Cardiac septum (tissue), 1 donor: Measurements from ENCODE around the gene MSH3. TPM values are rescaled to one million over a fixed set of nuclear protein-coding genes. Genes with fewer than 3 reads are reported as not detected.
"Not testable (repeated sequence)": the region's sequence is repeated elsewhere in the genome, so short reads cannot be mapped to it uniquely, and the experiment has no call there.

Experiments used
- DNase-seq: peaks from one replicate; pipeline ENCODE4 v3.0.0-alpha.2; 2020; ENCODE audit warnings: low spot score
- intact Hi-C: fragments of 100-400 bp; cut with DNase I; formaldehyde crosslinking; loops from one replicate; pipeline ENCODE4 v1.14.0; 2022
- total RNA-seq: library from RNA; stranded (reverse); fragmentation: NEBNext Ultra II Directional; extraction: Animal tissue kit (Norgen Biotek cat#: 25700); gene quantifications from one replicate; pipeline ENCODE4 v1.2.1, GENCODE V29; 2021
- donor health status: DM: no; HTN: no; CAD: no.

MSH3 gene
- total RNA-seq, 1 donor from 2014 or later = 9.4 TPM

DNA sequence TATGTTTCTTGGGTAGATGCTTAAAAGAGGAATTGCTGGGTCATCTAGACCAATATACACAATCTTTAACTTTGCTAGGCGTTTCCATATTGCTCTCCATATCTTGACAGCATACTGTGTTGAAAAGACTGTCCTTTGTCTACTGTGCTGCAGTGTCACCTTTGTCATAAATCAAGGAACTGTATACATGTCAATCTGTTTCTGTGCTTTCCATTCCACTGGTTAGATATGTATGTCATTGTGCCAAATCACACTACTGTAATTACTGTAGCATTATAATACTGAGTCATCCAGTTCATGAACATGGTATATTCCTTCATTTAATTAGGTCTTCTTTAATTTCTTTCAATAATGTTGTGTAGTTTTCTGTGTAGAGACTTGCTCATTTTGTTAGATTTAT lies 156.0 kb downstream of the MSH3 start:
- intact Hi-C loops = no loop called here
- no peak for DNase-seq

DNA sequence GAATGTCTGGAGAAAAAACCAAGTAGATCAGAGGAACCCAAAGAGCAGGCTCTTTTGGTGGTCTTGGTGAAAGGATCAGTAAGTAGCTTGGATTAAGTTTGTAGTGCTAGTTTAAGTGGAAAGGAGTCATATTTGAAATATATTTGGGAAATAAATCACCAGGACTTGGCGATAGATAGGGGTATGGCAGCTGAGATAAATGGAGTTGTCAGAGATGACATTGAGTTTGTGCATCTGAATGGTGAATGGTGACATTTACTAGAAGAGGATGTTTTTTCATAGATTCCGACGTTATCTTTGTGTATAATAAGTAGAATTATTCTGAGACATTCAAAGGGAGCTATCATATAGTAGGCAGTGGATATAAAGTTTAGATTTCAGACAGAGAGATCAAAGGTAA lies 162.1 kb downstream of the MSH3 start:
- intact Hi-C loops = no loop called here

DNA sequence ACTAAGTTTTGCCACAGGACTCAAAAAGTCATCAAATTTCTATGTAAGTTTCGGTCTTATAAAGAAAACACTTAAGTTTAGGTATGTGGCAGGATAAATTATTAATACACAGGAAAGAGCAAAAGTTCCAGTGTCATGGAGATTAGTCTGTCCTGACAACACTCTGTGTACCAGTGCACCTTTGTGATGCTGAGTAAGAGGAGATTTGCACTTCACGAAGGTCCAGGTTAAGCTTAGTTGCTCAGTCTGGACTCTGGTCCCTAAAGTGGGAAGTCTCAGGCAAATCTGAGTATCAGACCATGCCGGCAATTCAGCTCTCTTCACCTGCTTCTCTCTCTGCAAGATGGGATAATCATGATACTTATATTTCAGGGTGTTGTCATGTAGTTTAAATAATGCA lies 166.2 kb downstream of the MSH3 start:
- intact Hi-C loops = no loop called here
- no peak for DNase-seq

More for the DNA sequence above, 162.1 kb downstream of the MSH3 start:
- no peak for DNase-seq

DNA sequence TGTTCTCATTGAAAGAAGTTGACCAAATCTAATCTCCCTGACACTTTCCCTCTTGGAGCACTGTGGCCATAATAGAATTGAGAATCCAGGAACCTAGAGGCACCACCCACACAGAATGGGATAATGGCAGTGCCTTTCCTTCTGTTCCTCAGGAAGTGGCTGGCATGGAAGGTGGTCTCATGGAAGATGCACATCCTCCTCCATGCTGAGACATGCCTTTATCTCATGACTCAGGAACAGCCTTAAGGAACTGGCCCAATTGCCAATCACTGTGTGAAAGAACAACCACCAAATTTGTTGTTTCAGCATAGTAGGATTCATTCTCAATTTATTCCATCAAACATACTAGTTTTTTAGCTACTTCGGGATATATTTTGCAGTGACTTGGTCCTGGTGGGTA lies 168.2 kb downstream of the MSH3 start:
- intact Hi-C loops = no loop called here
- DNase-seq = no peak

DNA sequence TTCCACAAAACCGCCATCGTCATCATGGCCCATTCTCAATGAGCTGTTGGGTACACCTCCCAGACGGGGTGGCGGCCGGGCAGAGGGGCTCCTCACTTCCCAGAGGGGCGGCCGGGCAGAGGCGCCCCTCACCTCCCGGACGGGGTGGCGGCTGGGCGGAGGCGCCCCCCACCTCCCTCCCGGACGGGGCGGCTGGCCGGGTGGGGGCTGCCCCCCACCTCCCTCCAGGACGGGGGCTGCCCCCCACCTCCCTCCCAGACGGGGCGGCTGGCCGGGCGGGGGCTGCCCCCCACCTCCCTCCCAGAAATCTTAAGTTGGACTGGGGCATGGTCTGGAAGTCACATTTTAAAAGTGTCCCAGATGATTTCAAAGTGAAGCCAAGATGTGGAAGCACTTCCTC lies 169.7 kb downstream of the MSH3 start:
- DNase-seq, intact Hi-C loops: not testable (repeated sequence)

DNA sequence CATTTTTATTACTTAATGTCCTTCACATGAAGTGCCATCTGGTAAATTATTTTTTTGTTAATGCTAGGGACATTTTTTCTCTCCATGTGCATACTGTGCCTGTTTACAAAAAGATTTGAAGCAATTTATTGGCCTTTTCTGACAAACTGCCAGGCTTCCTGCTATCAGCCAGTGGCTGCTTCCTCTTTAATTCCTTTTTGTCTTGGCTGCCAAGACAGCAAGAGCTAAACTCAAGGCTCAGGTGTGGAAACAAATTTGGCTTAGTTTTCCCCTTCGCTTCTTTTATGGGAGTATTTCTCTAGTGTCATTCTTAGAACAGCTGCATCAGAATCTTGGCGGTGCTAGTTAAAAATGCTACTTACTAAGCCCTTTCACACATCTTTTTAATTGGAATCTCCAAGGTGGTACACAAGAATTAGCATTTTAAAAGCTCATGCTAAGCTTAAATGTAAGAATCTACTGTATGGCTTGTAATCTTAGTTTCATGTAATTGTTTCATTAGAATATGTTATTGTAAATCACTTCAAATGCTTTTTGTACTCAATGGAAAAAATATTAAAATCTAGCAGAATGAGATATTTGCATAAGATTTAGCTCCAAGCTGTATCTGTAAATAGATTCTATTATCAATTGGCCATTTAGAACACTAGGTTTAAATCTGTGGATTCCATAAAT lies 171.5 kb downstream of the MSH3 start:
- intact Hi-C loops = no loop called here
- no peak for DNase-seq

DNA sequence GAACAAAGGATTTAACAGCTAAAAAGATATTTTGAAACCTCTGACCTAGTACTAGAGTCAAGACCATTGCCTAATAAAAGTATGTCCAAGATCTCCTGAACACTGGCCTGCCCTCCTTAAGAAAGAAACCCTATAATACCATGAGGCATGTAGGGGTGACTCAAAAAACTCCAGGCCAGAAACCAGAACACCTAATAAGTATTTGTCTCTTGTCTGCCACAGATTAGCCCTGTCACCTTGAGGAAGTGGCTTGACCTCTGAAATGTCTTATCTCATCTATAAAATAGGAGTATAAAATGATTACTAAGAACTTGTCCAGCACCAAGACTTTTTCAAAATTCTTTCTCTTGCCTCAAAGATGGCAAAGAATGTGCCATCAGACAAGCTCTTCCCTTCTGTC lies 180.3 kb downstream of the MSH3 start:
- no peak for DNase-seq
- intact Hi-C loops = no loop called here

DNA sequence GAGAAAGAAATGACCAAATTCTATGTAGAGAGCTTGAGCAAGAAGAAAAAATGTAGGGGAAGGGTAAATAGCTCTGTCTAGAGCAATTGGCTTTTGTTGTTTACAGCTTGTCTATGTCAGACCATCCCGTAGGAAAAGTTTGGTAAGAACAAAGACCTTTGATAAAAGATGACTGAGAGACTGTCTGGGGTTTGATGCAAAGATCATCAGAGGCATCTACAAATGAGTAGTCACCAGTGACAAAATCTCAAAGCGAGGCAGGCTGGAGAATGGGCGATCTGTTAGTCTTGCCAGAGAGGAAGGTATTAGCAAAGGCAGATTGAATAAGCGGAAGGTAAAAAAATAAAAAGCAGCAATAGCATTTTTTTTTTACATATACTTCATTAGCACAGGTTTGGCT lies 180.7 kb downstream of the MSH3 start:
- no peak for DNase-seq
- intact Hi-C loops = no loop called here

DNA sequence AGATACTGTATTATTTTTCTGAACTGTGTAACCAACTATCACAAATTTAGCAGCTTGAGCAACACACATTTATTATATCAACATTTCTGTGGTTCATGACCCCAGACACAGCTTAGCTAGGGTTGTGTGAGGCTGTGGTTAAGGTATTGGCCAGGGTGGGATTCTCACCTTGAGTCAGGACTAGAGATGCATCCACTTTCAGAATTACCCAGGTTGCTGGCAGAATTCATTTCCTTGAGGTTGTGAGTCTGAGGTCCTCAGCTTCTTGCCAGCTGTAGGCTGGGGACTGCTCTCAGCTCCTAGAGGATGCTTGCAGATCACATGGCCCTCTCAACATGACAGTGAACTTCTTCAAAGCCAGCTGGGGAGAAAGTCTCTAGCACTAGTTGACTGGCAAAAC lies 183.2 kb downstream of the MSH3 start:
- intact Hi-C loops = no loop called here
- no peak for DNase-seq

DNA sequence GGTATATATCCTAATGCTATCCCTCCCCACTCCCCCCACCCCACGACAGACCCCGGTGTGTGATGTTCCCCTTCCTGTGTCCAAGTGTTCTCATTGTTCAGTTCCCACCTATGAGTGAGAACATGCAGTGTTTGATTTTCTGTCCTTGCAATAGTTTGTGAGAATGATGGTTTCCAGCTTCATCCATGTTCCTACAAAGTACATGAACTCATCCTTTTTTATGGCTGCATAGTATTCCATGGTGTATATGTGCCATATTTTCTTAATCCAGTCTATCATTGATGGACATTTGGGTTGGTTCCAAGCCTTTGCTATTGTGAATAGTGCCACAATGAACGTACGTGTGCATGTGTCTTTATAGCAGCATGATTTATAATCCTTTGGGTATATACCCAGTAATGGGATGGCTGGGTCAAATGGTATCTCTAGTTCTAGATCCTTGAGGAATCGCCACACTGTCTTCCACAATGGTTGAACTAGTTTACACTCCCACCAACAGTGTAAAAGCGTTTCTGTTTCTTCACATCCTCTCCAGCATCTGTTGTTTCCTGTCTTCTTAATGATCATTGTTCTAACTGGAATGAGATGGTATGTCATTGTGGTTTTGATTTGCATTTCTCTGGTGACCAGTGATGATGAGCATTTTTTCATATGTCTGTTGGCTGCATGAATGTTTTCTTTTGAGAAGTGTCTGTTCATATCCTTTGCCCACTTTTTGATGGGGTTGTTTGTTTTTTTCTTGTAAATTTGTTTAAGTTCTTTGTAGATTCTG lies 186.8 kb downstream of the MSH3 start:
- intact Hi-C loops, DNase-seq: not testable (repeated sequence)

DNA sequence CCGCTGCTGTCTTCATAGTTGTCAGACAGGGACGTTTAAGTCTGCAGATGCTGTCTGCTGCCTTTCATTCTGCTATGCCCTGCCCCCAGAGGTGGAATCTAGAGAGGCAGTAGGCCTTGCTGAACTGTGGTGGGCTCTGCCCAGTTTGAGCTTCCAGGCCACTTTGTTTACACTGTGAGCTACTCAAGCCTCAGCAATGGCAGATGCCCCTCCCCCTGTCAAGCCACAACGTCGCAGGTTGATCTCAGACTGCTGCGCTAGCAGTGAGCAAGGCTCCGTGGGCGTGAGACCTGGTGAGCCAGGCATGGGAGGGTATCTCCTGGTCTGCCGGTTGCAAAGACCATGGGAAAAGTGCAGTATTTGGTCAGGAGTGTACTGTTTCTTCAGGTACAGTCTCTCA lies 192.0 kb downstream of the MSH3 start:
- DNase-seq, intact Hi-C loops: not testable (repeated sequence)

DNA sequence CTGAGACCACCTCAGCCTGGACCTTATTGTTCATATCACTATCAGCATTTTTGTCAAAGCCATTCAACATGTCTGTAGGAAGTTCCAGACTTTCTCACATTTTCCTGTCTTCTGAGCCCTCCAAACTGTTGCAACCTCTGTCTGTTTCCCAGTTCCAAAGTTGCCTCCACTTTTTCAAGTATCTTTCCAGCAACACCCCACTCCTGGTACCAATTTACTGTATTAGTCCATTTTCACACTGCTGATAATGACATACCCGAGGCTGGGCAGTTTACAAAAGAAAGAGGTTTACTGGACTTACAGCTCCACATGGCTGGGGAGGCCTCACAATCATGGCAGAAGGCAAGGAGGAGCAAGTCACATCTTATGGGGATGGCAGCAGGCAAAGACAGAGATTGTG lies 195.7 kb downstream of the MSH3 start:
- intact Hi-C loops, DNase-seq: not testable (repeated sequence)

DNA sequence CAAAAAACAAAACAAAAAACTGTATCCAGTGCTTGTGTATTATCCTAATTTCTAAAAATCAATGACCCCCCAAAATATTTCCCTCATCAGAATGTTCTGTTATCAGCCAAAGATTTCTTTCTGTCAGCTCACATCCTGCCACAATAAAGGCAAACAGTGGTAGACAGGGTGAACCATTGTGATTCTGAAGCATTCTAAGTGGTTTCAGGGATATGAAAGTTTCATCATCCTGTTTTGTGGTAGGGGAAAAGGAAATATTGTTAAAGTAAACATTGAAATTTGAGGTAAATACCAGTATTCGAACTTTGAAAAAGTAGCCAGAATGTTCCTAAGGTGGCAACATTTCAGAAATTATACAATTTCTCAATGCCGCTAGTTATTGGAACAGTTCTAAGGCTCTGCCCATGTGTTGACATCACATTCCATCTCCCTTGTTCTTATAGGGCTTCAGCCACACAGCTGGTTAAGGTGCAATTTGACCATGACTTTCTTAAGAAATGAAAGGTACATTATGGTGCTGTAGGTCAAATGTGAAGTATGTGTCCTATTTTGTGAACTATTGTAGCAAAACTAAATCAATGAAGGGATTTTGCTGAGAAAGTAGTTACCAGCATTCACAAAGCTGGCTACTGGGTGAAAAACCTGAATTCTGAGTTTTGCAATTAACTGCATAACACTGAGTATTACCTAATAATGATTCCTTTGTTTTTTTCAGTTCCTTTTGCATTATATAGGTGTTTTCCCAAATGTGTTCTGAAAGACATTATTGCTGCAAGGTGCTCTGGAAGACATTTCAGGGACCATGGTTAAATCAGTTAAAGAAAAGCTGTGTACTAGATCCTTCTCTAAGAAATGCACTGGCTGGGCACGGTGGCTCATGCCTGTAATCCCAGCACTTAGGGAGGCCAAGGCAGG lies 198.1 kb downstream of the MSH3 start:
- no peak for DNase-seq
- intact Hi-C loops = no loop called here

DNA sequence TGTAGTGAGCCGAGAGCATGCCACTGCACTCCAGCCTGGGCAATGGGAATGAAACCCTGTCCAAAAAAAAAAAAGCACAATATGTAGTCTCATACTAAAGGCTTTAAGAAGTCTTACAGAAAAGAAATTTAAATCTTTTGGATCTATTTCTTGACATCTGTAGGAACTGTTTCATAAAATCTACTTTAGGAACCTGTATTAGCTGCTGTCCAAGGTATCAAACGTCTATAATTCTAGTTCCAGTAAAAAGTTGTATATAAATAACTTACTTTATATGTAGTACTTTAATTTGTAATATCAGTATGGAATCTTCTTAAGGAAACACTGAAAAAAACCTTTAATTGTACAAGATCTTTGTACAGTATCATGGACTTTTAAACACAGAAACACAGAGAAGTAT lies 199.0 kb downstream of the MSH3 start:
- intact Hi-C loops = no loop called here

DNA sequence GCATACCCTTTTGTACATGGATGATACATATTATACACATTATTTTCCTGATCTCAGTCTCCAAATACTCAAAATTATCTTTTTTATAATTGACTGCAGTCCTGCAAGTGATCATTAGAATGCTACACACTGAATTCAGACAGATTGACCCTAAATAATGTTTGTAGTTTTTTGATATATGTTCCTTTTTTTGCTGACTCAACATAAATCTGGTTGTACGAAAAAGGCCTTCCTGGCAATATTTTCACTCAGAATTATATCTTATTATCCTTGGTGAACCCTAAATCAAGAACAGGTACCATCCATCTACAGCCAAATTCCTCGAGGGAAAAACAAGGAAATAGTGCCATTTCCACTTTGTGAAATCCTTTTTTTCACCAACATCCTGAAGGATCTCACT lies 200.1 kb downstream of the MSH3 start:
- no peak for DNase-seq
- intact Hi-C loops = no loop called here

More for the DNA sequence above, 199.0 kb downstream of the MSH3 start:
- DNase-seq = no peak

DNA sequence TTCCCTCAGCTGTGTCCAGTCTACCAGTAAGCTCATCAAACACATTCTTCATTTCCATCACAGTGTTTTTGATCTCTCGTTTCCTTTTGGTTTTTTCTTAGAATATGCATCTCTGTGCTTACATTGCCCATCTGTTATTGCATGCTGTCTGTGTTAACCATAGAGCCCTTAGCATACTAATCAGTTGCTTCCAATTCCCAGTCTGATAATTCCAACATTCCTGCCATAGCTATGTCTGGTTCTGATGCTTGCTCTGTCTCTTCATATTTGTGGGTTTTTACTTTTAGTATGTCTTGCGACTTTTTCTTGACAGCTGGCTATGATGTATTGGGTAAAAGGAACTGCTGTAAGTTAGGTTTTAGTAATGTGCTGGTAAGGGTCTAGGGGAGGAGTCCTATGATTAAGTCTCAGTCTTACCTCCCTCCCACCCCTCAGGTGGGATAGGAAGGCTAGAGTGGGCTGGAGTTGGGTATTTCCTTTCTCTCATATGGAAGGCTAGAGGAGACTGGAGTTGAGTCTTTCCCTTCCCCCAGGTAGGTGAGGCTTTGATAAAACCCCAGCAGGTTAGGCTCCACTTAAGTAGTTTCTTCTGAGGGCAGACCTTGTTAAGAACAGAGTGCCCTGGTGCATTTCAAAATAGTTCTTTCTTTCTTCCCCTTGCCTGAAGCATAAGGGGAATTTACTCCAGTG lies 206.6 kb downstream of the MSH3 start:
- intact Hi-C loops = no loop called here
- DNase-seq = no peak

DNA sequence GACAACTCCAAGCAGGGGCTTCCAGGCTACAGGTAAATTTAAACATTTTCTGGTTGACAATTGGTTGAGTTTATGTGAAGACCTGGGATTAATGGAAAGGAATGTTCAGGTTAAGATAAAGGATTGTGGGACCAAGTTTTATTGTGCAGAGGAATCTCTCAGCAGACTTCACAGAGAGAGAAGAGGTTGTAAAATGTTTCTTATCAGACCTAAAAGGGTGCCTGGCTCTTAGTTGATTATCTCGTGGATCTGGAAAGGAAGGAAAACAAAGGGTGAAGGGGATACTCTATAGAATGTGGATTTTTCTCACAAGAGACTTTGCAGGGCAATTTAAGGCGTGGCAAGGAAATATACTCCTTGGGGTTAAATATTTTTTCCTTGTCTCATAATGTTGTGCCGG lies 209.3 kb downstream of the MSH3 start:
- DNase-seq = no peak
- intact Hi-C loops = no loop called here

DNA sequence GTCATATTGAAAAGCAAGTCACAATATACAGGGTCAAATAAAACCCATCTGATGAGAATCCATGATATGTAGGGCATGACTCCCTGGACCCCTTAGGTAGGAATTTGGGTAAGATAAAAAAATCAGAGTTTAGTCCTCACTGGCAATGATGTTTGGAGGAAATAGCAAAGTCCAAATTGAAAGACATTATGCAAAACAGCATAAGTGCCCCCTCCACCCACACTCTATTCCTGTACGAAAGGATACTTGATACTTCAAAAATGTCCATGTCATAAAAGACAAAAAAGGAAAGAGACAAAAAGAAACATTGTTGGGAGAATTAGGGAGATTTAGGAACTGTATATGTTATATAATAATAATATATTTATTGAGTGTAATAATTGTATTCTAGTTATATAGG lies 209.7 kb downstream of the MSH3 start:
- intact Hi-C loops = no loop called here
- no peak for DNase-seq

DNA sequence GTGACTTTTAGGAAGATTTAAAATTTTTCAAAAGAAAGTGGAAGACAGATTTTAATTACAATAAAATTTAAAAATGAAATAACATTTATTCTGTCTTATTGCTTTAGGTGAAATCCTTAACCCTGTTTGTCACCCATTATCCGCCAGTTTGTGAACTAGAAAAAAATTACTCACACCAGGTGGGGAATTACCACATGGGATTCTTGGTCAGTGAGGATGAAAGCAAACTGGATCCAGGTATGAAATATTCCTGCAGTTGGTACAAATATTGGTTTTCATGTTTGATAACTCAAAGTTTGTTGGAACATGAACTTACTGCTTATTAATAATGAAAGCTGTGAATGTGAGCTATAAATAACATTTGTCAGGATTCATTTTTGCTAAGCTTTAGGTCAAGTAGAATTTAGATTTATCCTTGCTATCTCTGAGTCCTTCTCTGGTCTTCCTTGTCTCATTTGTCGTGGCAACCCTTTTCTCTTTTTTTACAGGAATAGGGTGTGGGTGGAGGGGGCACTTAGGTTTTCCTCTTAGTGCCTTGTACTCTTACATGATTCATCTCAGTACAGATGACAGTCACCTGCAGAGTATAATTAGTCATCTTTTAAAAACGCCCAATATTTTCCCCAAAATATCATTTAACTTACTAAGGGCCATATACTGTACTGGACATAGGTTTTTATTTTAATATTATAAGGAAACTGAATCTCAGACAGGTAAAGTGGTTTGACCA lies 210.4 kb downstream of the MSH3 start:
- intact Hi-C loops = no loop called here

More for the DNA sequence above, 210.4 kb downstream of the MSH3 start:
- no peak for DNase-seq
